Activated CD8-positive, alpha-beta T cell treated with anti-CD3 and anti-CD28 coated beads for 36 hours (primary cell): ENCODE measurements around the gene PARD3. TPM values are rescaled to one million over a fixed set of nuclear protein-coding genes. Genes with fewer than 3 reads are reported as not detected.

Source experiments
- ATAC-seq: fragments of 200-7000 bp; cut with Tn5 transposase; one replicate; pipeline ENCODE4 v1.10.0; 2021; ENCODE audit warnings: mild to moderate bottlenecking, moderate library complexity
- CTCF ChIA-PET: fragments of 350-600 bp; sonication (Branson Sonifier 250); formaldehyde crosslinking; loops from one replicate; lab custom pipeline; 2021; ENCODE audit warnings: antibody characterized with exemption; lab: Charles Lee
- POLR2A ChIA-PET: fragments of 350-600 bp; sonication (Branson Sonifier 250); formaldehyde crosslinking; loops from one replicate; lab custom pipeline; 2021; ENCODE audit warnings: antibody characterized with exemption; lab: Charles Lee
- DNase-seq: peaks from one replicate; pipeline ENCODE4 v3.0.0-alpha.2; 2020
- H3K27ac Mint-ChIP-seq: one replicate; pipeline ENCODE4 v1.8.0; 2021; ENCODE audit warnings: mild to moderate bottlenecking, mixed read lengths
- H3K27me3 Mint-ChIP-seq: one replicate; pipeline ENCODE4 v1.8.0; 2021; ENCODE audit warnings: mixed read lengths
- H3K36me3 Mint-ChIP-seq: one replicate; pipeline ENCODE4 v1.8.0; 2021; ENCODE audit warnings: low read depth, mixed read lengths
- H3K4me1 Mint-ChIP-seq: one replicate; pipeline ENCODE4 v1.8.0; 2021; ENCODE audit warnings: low read depth, mixed read lengths
- H3K4me3 Mint-ChIP-seq: one replicate; pipeline ENCODE4 v1.8.0; 2021; ENCODE audit warnings: mild to moderate bottlenecking, moderate library complexity, mixed read lengths
- H3K9me3 Mint-ChIP-seq: one replicate; pipeline ENCODE4 v1.8.0; 2021; ENCODE audit warnings: mixed read lengths
- intact Hi-C: fragments of 100-400 bp; cut with micrococcal nuclease; formaldehyde crosslinking; loops from one replicate; pipeline ENCODE4 v1.10.0; 2022
- total RNA-seq, 2 experiments: library from RNA; stranded (reverse); gene quantifications; one replicate each; pipeline ENCODE4 v1.2.3, GENCODE V29; 2021
- TF ChIP-seq, protein P1 (sequence below): fragments of 200-600 bp; IDR thresholded peaks from one replicate; pipeline ENCODE4 v1.8.0; 2022; ENCODE audit warnings: antibody characterized with exemption, mild to moderate bottlenecking

The PARD3 gene
- total RNA-seq, 2 experiments from 2014 or later = 1.6 to 2.0 TPM

DNA sequence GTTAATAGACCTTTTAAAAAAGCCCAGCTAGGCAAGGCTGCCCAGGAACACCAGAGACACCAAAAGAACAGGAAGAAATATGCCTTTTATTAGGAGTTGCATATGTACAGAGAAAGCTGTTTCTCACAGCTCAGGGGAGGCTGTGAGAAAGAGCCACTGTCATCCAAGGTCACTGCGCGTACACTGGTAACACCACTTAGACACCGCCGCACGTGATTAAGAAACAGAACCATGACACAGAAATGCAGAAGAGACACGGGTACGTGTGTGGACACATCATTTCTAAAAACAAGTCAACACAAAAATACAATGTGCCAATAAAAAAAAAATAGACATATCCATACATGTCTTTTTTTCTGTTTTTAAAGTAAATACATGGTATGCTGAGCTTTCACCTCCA is 705.6 kb downstream of the PARD3 start:
- H3K4me1 Mint-ChIP-seq = no peaks in the 10 kb centered on the region
- POLR2A ChIA-PET = no interaction called here

DNA sequence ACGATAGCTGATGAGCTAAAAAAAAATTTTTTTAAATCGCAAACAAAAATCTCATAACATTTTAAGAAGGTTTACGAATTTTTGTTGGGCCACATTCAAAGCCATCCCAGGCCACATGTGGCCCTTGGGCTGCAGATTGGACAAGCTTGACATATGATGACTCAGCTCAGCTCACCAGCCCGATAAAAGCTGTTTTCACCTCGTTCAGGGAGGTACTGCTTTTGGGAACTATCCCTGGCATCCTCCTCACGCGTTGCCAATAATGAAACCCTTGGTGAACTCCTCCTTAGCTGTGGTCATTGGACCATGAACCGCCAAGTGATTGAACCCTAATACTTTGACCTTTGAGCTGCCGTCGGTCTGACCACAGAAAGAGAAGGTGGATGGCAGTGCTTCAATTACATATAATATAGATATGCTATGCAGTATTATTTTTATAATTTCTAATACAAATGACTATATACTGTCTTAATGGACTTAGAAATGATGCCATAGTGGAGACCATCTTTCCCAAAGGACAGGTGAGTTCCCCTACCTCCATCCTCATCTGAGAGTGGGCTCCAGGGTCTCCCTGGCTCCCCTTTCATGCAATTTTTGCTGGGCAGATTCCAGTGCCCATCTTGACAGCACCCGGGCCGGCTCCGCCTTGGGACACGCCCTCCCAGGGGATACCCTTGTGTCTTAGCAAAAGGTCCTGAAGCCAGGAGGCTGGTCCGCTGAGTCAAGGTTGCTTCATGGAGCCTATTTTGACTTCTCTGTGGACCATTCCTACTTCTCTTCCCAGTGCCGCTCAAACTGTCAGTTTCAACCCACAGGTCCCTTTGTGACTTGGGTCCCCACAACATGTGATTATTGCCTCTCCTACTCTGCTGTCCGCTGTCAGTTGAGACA is 707.2 kb downstream of the PARD3 start:
- H3K27me3 Mint-ChIP-seq = no peaks in the 10 kb centered on the region
- CTCF ChIA-PET = no interaction called here
- intact Hi-C loops = no loop called here

More for the DNA sequence above, 705.6 kb downstream of the PARD3 start:
- CTCF ChIA-PET = no interaction called here
- no peak overlapping the region for H3K4me3 Mint-ChIP-seq
- H3K27me3 Mint-ChIP-seq = no peaks in the 10 kb centered on the region
- TF ChIP-seq, protein P1, sequence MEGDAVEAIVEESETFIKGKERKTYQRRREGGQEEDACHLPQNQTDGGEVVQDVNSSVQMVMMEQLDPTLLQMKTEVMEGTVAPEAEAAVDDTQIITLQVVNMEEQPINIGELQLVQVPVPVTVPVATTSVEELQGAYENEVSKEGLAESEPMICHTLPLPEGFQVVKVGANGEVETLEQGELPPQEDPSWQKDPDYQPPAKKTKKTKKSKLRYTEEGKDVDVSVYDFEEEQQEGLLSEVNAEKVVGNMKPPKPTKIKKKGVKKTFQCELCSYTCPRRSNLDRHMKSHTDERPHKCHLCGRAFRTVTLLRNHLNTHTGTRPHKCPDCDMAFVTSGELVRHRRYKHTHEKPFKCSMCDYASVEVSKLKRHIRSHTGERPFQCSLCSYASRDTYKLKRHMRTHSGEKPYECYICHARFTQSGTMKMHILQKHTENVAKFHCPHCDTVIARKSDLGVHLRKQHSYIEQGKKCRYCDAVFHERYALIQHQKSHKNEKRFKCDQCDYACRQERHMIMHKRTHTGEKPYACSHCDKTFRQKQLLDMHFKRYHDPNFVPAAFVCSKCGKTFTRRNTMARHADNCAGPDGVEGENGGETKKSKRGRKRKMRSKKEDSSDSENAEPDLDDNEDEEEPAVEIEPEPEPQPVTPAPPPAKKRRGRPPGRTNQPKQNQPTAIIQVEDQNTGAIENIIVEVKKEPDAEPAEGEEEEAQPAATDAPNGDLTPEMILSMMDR = no peak
- no peaks in the 10 kb centered on the region for H3K36me3 Mint-ChIP-seq
- H3K27ac Mint-ChIP-seq = no peak overlapping the region
- intact Hi-C loops = no loop called here
- DNase-seq = no peak
- H3K9me3 Mint-ChIP-seq = no peaks in the 10 kb centered on the region
- ATAC-seq = no peak

DNA sequence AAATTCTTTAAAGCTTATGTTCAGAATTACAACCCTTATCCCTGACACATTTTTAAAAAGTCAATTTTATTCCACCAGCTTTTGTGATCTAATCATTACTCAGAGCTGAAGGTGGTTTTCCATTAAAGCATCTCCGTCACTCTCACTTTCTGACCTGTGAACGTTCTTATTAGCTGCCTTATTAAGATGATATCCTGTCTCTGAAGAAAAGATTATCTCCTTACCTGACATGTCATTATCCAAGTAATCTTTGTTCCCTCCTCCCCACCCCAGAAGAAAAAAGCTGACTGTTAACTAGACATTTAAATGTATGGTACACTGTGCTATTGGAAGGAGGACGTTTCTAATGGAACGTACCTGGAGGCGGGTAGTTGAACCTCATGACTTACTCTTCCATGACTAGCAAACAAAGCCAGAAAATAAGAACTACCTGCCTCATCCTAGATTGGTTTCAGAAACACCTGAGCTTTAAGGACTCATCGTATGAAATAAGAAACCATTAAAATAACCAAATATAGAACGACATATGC is 708.7 kb downstream of the PARD3 start:
- Mint-ChIP-seq H3K4me3 (no peak overlapping the region), H3K36me3 (no peaks in the 10 kb centered on the region), H3K4me1 (no peaks in the 10 kb centered on the region), H3K9me3 (no peaks in the 10 kb centered on the region), H3K27me3 (no peaks in the 10 kb centered on the region), H3K27ac (no peak overlapping the region)
- TF ChIP-seq, protein P1 = no peak
- ChIA-PET CTCF (no interaction called here), POLR2A (no interaction called here)
- ATAC-seq = no peak
- DNase-seq = no peak
- intact Hi-C loops = no loop called here

More for the DNA sequence above, 707.2 kb downstream of the PARD3 start:
- ATAC-seq (no peak), DNase-seq (no peak)
- Mint-ChIP-seq H3K4me3 (no peak overlapping the region), H3K36me3 (no peaks in the 10 kb centered on the region), H3K9me3 (no peaks in the 10 kb centered on the region), H3K27ac (no peak overlapping the region), H3K4me1 (no peaks in the 10 kb centered on the region)
- POLR2A ChIA-PET = no interaction called here
- TF ChIP-seq, protein P1 = no peak

DNA sequence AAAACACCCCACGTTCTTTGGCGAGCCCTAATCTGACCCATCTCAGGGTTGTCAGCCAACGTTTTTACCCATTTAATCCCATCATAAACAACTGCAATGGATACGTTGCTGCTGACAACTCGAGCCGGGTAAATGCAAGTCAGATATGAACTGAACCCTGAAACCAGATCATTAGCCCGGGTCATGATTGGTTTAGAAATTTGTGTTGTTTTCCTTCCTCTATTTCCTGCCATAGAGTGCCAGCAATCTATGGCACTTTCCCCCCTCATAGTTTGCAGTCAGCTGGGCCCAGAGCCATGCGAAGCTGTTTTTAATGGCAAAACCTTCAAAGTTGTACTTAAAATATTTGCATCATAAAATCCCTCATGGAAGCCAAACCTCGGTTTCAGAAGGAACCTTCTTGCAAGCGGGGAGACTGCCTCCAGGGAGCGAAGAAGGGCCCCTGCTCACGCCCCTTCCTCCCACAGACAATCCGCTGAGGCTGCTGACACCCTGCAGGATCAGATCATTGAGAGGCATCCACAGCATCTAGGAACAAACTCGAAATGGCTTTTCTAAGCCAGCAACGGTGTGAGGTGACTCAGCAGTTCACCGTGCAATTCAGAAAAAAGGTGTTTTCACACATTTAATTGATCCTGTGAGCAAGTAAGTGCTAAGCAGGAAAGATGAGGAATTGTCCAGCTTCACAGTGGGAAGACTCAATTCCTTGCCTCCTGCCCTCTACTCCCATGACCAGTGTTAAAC is 710.1 kb downstream of the PARD3 start:
- no peaks in the 10 kb centered on the region for H3K36me3 Mint-ChIP-seq
- no peaks in the 10 kb centered on the region for H3K4me1 Mint-ChIP-seq
- CTCF ChIA-PET = no interaction called here
- ATAC-seq (no peak), DNase-seq (no peak)
- intact Hi-C loops = no loop called here
- no peak overlapping the region for H3K27ac Mint-ChIP-seq
- H3K4me3 Mint-ChIP-seq = no peak overlapping the region
- H3K27me3 Mint-ChIP-seq = no peaks in the 10 kb centered on the region
- no peaks in the 10 kb centered on the region for H3K9me3 Mint-ChIP-seq
- POLR2A ChIA-PET = no interaction called here
- TF ChIP-seq, protein P1 = no peak
